ENCODE data around the gene DSCAM. TPM values are rescaled to one million over a fixed set of nuclear protein-coding genes. Genes with fewer than 3 reads are reported as not detected.

DSCAM gene
- polyA plus RNA-seq, 1 experiment, result not detected

- TF ChIP-seq CTCF (IDR thresholded peaks at IDR 0.05; ENCODE audit: low read depth, low read length), result no peak
- ChIA-PET CTCF (no interaction called here), POLR2A (no interaction called here)
- H3K27ac ChIP-seq (ENCODE audit: low read depth, low read length), result no peak overlapping the region
- no peak for DNase-seq (ENCODE audit: low read depth, low spot score)
- H3K4me3 ChIP-seq (ENCODE audit: low read depth, low read length), result no peak overlapping the region
- no peaks in the 10 kb centered on the region for H3K27me3 ChIP-seq (ENCODE audit: control insufficient read depth, insufficient read depth, low read length)
- peaks cover 14% of the 10 kb centered on the region; the same call in 1 of the 2 replicates for H3K9me3 ChIP-seq (ENCODE audit: control insufficient read depth, insufficient read depth, low read length)
These were observed 615.0 kb downstream of the DSCAM start for GRCh38 chr21:40231979-40232378.

DNA sequence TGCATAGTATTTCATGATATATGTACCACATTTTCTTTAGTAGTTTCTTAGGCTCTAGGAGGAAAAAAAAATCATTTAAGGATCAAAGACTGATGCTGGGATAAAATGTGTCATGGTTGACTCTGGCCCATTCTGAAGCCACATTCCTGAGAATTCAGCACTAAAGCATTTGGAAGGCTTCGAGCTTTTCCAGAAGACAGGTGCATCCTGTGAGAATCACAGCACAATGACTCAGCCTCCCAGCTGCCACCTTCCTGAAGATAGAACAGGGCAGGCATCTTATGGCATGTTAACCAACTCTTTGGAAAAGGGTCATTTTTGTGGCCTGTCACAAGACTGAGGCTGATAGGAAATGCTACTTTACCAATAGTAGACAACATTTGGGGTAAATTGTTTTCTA, 619.9 kb downstream of the DSCAM start:
- H3K9me3 ChIP-seq (ENCODE audit: control insufficient read depth, insufficient read depth, low read length), result peaks cover 8% of the 10 kb centered on the region
- no peak for TF ChIP-seq CTCF (IDR thresholded peaks at IDR 0.05; ENCODE audit: low read depth, low read length)
- no peaks in the 10 kb centered on the region for H3K27me3 ChIP-seq (ENCODE audit: control insufficient read depth, insufficient read depth, low read length)
- POLR2A ChIA-PET, result no interaction called here
- no peak overlapping the region for H3K4me3 ChIP-seq (ENCODE audit: low read depth, low read length)
- no peak for DNase-seq (ENCODE audit: low read depth, low spot score)
- CTCF ChIA-PET, result no interaction called here
- H3K27ac ChIP-seq (ENCODE audit: low read depth, low read length), result no peak overlapping the region

DNA sequence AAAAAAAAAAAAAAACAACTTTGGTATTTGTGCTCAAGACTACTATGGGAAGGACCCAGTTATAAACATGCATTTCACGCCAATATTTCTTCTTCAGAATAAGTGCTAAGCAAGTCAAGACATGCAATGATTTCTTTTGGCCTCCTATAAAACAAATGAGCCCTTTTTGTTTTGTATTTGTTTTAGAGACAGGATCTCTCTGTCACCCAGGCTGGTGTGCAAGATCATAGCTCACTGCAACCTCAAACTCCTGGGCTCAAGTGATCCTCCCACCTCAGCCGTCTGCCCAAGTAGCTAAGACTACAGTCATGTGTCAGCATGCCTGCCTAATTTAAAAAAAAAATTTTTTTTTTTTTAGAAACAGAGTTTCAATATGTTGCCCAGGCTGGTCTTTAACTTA, 631.0 kb downstream of the DSCAM start:
- DNase-seq (ENCODE audit: low read depth, low spot score), result no peak
- H3K27ac ChIP-seq (ENCODE audit: low read depth, low read length), result no peak overlapping the region
- no peak for TF ChIP-seq CTCF (IDR thresholded peaks at IDR 0.05; ENCODE audit: low read depth, low read length)
- CTCF ChIA-PET, result no interaction called here
- H3K4me3 ChIP-seq (ENCODE audit: low read depth, low read length), result no peak overlapping the region
- POLR2A ChIA-PET, result no interaction called here
- no peaks in the 10 kb centered on the region for H3K27me3 ChIP-seq (ENCODE audit: control insufficient read depth, insufficient read depth, low read length)
- peaks cover 13% of the 10 kb centered on the region for H3K9me3 ChIP-seq (ENCODE audit: control insufficient read depth, insufficient read depth, low read length)

- ChIA-PET POLR2A (no interaction called here), CTCF (no interaction called here)
- H3K27me3 ChIP-seq (ENCODE audit: control insufficient read depth, insufficient read depth, low read length), result no peaks in the 10 kb centered on the region
- TF ChIP-seq CTCF (IDR thresholded peaks at IDR 0.05; ENCODE audit: low read depth, low read length), result no peak
- DNase-seq (ENCODE audit: low read depth, low spot score), result no peak
- no peak overlapping the region for H3K27ac ChIP-seq (ENCODE audit: low read depth, low read length)
- H3K9me3 ChIP-seq (ENCODE audit: control insufficient read depth, insufficient read depth, low read length), result peaks cover 28% of the 10 kb centered on the region
- no peak overlapping the region for H3K4me3 ChIP-seq (ENCODE audit: low read depth, low read length)
These were observed 636.7 kb downstream of the DSCAM start for GRCh38 chr21:40210251-40210650.

- H3K27me3 ChIP-seq (ENCODE audit: control insufficient read depth, insufficient read depth, low read length), result no peaks in the 10 kb centered on the region
- H3K27ac ChIP-seq (ENCODE audit: low read depth, low read length), result no peak overlapping the region
- CTCF ChIA-PET, result no interaction called here
- peaks cover 30% of the 10 kb centered on the region for H3K9me3 ChIP-seq (ENCODE audit: control insufficient read depth, insufficient read depth, low read length)
- H3K4me3 ChIP-seq (ENCODE audit: low read depth, low read length), result no peak overlapping the region
- no peak for TF ChIP-seq CTCF (IDR thresholded peaks at IDR 0.05; ENCODE audit: low read depth, low read length)
- POLR2A ChIA-PET, result no interaction called here
- DNase-seq (ENCODE audit: low read depth, low spot score), result no peak
These were observed 638.0 kb downstream of the DSCAM start for GRCh38 chr21:40208948-40209345.
